ENCODE measurements around the gene FAM168B. TPM values are rescaled to one million over a fixed set of nuclear protein-coding genes. Genes with fewer than 3 reads are reported as not detected.

Gene FAM168B
- total and polyA plus RNA-seq, 2 of the 13 experiments (the other 11 are each of a cell fraction or from before 2014, with no cell fraction given) = 64.5 to 113 TPM

GRCh38 chr2:131041402-131042147, 51.7 kb downstream of the FAM168B start (continued):
- TF ChIP-seq ZNF318 (CRISPR knock-in tag; IDR thresholded peaks at IDR 0.05) (no peak), CTCF (CRISPR knock-in tag; IDR thresholded peaks at IDR 0.05) (no peak), ZNF180 (CRISPR knock-in tag; IDR thresholded peaks at IDR 0.05; ENCODE audit: borderline replicate concordance, low read depth) (no peak), ZFP82 (CRISPR knock-in tag; IDR thresholded peaks at IDR 0.05; ENCODE audit: borderline replicate concordance) (no peak)

All from HepG2 (cell line).